Measurements from ENCODE around the gene GLRX.
"Not testable (repeated sequence)": the region's sequence is repeated elsewhere in the genome, so short reads cannot be mapped to it uniquely, and the experiment has no call there.

The GLRX gene, protein sequence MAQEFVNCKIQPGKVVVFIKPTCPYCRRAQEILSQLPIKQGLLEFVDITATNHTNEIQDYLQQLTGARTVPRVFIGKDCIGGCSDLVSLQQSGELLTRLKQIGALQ

DNA sequence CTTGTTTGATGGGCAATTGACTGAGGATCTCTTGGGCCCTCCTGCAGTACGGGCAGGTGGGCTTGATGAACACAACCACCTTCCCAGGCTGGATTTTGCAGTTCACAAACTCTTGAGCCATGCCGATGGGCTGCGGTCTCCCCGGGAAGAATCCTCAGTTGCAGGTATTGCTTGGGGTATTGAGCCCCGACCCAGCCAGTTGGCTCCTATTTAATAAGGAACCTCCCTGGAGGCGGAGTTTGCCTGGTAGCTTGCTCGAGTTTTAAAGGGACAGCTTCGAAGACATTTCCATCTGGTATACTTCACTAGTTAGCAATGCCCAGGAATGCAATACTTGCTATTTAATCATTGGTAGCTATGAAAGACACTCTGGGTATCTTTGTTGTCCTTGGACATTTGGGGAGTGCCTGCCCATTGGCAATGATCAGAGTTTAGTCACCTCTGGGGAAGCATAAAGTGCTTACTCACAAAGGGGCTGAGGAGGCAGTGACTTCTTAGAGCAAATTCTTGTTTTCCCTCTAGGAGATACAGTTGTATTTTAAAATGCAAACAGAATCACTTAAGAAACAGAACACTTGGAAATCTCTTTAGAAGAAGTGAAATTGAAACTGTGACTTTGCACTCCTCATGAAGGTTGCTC lies at the start of gene GLRX:
GLRX (minus strand) TSS at position 185 of the 640 bp plus-strand sequence; CDS start at position 121, 64 bp downstream.
- in situ Hi-C loops (cut with MboI; ENCODE audit: low sequenced_read_pairs) = no loop called here

DNA sequence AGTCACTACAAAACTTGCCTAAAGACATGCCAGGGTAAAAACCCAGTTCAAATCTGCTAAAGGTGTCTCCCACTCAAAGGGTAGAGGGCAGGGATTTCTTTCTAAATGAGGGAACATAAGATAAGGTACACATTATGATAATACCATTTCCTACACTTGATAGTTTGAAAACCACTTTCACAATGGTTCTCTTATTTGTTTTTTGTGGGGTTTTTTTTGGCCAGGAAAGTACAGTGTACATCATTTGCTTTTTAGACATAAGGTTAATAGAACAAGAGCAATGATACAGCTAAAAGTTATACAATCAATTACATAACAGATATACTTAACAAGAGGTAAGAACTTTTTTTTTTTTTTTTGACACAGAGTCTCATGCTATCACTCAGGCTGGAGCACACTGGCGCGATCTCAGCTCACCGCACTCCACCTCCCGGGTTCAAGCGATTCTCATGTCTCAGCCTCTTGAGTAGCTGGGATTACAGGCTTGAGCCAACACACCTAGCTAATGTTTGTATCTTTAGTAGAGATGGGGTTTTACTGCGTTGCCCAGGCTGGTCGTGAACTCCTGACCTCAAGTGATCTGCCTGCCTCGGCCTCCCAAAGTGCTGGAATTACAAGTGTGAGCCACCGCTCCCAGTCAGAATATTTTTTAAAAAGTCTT lies 48.8 kb upstream of the GLRX start:
- in situ Hi-C loops (cut with MboI; ENCODE audit: low sequenced_read_pairs) = no loop called here

- in situ Hi-C loops (cut with MboI; ENCODE audit: low sequenced_read_pairs) = no loop called here
These were observed 47.7 kb upstream of the GLRX start for GRCh38 chr5:95870105-95870672.

DNA sequence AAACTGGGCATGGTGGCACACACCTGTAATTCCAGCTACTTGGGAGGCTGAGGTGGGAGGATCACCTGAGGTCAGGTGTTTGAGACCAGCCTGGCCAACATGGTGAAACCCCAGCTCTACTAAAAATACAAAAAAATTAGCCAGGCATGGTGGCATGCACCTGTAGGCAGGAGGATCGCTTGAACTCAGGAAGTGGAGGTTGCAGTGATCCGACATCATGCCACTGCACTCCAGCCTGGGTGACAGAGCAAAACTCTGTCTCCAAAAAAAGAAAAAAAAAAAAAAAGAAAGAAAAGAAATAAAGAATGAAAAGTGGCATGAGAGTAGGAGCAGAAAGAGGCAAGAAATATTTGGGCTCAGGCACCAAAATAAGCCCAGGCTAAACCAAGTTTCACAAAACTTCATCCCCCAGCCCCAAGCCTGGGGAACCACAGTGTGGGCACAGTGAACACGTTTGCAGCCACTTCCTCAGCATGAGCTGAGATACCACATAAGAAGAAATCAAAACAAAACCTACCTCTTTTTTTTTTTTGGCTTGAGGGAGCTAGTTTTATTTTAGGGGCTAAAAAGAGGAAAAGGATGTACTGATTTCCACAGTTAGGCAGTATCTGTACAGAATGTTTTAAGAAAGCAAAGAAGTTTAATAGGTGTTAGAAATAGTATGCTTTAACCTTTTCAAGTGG lies 46.8 kb upstream of the GLRX start:
- in situ Hi-C loops (cut with MboI; ENCODE audit: low sequenced_read_pairs) = not testable (repeated sequence)

DNA sequence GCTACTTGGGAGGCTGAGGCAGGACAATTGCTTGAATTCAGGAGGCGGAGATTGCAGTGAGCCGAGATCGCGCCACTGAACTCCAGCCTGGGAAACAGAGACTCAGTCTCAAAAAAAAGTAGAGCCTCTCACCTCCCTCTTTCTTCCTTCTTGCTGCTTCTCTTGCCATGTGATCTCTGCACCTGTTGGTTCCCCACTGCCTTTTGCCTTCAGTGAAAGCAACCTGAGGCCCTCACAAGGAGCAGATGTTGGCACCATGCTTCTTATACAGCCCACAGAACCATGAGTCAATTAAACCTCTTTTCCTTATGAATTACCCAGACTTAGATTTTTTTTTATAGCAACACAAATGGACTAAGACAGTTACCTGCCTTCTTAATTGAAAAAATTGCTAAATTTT lies 45.6 kb upstream of the GLRX start:
- in situ Hi-C loops (cut with MboI; ENCODE audit: low sequenced_read_pairs) = no loop called here

DNA sequence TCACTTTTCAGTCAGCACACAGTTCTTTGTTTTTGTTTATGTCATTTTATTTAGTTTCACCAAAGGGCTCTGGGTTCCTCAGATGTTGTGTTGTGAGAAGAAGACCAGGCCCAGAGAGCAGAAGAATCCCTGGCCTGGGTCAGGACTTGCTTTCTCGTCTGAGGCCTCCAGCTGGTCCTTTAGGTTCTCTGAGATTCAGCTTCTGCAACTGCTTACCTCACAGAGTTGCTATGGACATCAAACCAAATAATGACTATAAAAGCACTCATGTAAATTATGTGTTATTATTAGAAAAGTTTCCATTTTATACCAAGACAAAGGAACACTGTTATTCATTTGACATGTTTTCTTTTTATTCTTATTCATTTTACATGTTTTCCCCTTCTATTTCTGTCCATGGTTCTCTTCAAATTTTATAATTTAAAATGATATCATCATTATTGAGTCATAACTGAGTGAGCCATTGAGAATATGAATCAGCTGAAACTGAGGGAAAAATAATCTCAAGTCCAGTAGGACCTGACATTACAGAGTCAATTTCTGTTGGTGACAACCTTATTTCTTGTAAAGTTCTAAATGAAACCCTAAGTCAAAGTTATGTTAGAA lies 44.0 kb upstream of the GLRX start:
- in situ Hi-C loops (cut with MboI; ENCODE audit: low sequenced_read_pairs) = no loop called here

GRCh38 chr5:95864944-95865504 lies 42.5 kb upstream of the GLRX start:
- in situ Hi-C loops (cut with MboI; ENCODE audit: low sequenced_read_pairs) = no loop called here

- in situ Hi-C loops (cut with MboI; ENCODE audit: low sequenced_read_pairs) = no loop called here
These were observed 41.9 kb upstream of the GLRX start for GRCh38 chr5:95864456-95864855.

- in situ Hi-C loops (cut with MboI; ENCODE audit: low sequenced_read_pairs) = no loop called here
These were observed 40.8 kb upstream of the GLRX start for GRCh38 chr5:95863383-95863757.

DNA sequence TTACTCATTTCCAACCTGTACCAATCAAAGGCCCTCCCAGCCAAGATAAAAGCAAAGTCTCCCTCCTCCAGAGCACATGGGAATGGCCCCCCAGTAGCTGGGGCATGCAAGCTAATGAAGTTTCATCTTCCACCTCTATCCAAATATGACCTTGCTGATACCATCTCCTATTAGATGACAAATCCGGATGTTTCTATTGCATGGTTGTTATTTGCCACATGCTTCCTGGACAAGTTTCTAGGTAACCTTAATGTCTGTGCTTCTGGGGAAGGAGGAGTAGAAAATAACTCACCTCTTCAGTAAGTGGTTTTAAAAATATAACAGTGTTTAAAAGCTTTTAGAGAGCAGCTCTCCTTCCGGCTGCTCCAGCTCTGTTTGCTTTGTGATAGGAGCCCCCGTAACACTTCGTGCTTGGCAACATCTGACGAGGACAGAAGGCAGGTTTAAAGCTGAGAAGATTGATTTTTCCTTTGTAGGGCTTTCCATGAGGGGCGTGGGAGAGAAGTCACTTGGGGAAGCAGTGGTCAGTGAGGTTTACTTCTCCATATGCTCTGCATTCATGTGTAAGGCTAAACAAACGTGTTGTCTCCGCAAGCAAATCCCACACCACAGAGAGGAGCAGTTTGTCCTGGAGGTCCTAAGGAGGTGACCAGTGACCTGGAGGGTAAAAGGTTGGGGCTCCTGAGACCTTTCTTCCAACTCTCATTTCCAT lies 40.3 kb upstream of the GLRX start:
- in situ Hi-C loops (cut with MboI; ENCODE audit: low sequenced_read_pairs) = no loop called here

DNA sequence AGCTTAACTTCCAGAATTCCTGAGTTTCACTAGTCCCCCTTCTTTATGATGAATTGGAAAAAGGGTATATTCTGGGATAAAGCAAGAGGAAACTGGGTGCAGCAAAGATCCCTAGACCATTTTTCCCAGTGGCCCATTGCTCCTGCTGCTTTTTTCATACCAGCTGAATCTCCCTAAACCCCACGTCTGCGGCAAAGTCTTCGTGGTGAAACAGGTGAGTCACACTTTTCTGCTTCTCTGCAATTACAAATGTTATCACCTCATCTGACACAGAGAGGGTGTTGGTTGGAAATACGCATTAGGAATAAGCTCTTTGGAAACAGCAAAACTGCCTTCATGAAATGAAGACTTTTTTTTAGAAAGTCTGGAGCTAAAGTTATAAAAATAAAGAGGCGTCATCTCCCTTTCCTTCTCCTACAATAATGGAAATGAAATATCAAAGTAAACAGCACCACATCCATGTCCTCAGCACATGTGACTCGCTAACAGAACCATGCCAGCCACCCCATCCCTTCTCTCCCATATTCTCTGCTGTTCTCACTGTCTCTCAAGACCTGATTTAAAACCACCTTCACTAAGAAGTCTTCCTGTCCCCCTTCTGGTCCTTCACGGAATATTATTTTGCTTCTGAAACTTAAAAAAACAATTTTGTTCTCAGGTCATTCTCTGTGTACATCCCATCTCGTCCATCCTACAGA lies 39.5 kb upstream of the GLRX start:
- in situ Hi-C loops (cut with MboI; ENCODE audit: low sequenced_read_pairs) = no loop called here

DNA sequence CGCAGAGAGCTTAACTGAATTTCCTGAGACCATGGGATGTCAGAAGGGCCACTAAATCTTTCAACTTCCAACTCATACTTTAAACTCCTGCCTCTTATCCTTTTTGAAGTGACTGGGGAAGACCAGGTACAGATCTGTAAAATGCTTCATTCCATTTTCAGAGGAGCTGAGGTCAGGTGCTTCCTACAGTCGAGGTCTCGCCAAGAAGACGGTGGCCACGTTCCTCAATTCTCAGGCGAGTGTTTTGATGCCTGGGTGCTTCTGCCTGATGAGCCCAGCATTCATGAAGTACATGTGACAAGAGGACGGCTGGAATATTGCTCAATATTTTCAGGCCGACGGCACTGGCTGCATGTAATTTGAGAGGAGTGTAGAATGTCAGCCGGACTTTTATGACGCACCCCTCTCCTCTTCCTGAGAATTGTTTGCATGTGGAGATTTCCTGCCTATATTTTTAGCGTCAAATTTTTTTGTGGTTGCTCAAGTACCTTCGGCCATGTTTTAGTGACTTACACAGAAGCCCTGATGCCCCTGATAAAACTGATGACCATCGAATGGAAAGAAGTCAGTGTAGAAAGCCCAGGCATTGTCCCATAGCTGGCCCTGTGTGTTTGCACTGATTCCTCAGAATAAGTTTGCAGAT lies 38.8 kb upstream of the GLRX start:
- in situ Hi-C loops (cut with MboI; ENCODE audit: low sequenced_read_pairs) = no loop called here

- in situ Hi-C loops (cut with MboI; ENCODE audit: low sequenced_read_pairs) = no loop called here
These were observed 37.1 kb upstream of the GLRX start for GRCh38 chr5:95859661-95860060.

- in situ Hi-C loops (cut with MboI; ENCODE audit: low sequenced_read_pairs) = no loop called here
These were observed 36.4 kb upstream of the GLRX start for GRCh38 chr5:95858661-95859595.

- in situ Hi-C loops (cut with MboI; ENCODE audit: low sequenced_read_pairs) = no loop called here
These were observed 35.5 kb upstream of the GLRX start for GRCh38 chr5:95858023-95858461.

DNA sequence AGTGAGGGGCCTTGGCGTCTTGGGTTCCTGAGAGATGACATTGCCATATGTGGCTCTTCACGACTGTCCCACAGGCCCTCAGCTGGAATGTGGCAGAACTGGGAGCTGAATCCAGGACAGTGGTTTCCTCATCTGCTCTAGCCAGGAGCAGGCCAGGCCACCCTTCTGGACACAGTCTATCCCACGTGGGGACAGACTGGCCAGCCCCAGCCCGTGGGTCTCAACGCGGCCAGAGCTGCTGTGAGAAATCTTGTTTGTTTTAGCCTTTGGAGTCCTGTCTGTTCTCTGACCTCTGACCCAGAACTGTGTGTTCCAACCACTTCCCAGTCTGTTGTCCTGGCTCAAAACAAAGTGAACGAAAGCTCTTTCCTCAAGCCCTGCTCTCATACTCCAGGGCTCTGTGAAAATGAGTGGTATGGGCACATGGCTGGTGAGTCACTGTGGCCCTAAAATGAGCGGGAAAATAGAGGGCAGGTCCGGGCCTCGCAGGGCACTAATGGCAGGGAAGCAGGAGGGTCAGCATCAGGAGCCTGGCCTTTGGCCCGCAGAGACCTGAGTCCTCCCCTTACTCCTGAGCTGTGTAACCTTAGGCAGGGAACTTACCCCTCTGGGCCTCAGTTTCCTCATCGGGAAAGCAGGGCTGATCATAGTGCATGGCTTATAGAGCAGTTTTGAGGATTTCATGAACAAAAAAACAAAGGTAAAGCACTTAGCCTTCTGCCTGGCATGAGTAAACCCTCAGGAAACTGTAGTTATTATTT lies 34.8 kb upstream of the GLRX start:
- in situ Hi-C loops (cut with MboI; ENCODE audit: low sequenced_read_pairs) = no loop called here

- in situ Hi-C loops (cut with MboI; ENCODE audit: low sequenced_read_pairs) = no loop called here
These were observed 34.0 kb upstream of the GLRX start for GRCh38 chr5:95856501-95856981.
